Stomach (tissue), 9 donors: Measurements from ENCODE around the gene CYP3A5. TPM values are rescaled to one million over a fixed set of nuclear protein-coding genes. Genes with fewer than 3 reads are reported as not detected.

Experiments
- DNase-seq, 2 donors: peaks; one replicate each; pipeline versions ENCODE4 v3.0.0 to v3.0.0-alpha.2; 2013 to 2019
- H3K27ac ChIP-seq, 5 donors: fragments of 200-600 bp in 4 of 5; sonication (generic) in 4 of 5; one replicate each; pipeline ENCODE4 v1.5.1; 2013 to 2019; ENCODE audit warnings: mild to moderate bottlenecking in 1 of 5, moderate library complexity in 1 of 5
- H3K27me3 ChIP-seq, 3 donors: fragments of 200-600 bp; sonication (generic); one replicate each; pipeline ENCODE4 v1.5.1; 2017 to 2019; ENCODE audit warnings: mixed run types in 1 of 3
- H3K36me3 ChIP-seq, 4 donors: fragments of 200-600 bp; sonication (generic); 1 replicate in 3 of 4; 2 replicates in 1 of 4; pipeline ENCODE4 v1.5.1; 2016 to 2019
- H3K4me1 ChIP-seq, 4 donors: fragments of 200-600 bp; sonication (generic); one replicate each; pipeline ENCODE4 v1.5.1; 2016 to 2019
- H3K4me3 ChIP-seq, 4 donors: fragments of 200-600 bp; sonication (generic) in 3 of 4; one replicate each; pipeline ENCODE4 v1.5.1; 2016 to 2019; ENCODE audit warnings: mild to moderate bottlenecking in 1 of 4
- H3K9me3 ChIP-seq, 4 donors: fragments of 200-600 bp; sonication (generic); one replicate each; pipeline ENCODE4 v1.5.1; 2016 to 2019
- EP300 ChIP-seq: sonication (generic); formaldehyde crosslinking; IDR thresholded peaks from one replicate; pipeline ENCODE4 v1.6.1; 2017; ENCODE audit warnings: antibody characterized with exemption
- POLR2A ChIP-seq, 4 donors: fragments of 450-650 bp; IDR thresholded peaks; one replicate each; pipeline ENCODE4 v1.6.1; 2016; ENCODE audit warnings: antibody characterized with exemption in 4 of 4, control low read depth in 2 of 4, mild to moderate bottlenecking in 1 of 4, moderate library complexity in 1 of 4
- POLR2AphosphoS5 ChIP-seq, 3 donors: sonication (generic); formaldehyde crosslinking; IDR thresholded peaks; one replicate each; pipeline ENCODE4 v1.6.1; 2016; ENCODE audit warnings: antibody characterized with exemption in 3 of 3
- WGBS, 5 donors: extraction: QIAGEN DNeasy Blood & Tissue Kit in 3 of 5; methylation state at CpG; one replicate each; pipeline versions ENCODE4 v1.1.5 to v1.1.7; 2013 to 2018; 5-methylcytosine and 5-hydroxymethylcytosine counted together
- intact Hi-C: fragments of 100-400 bp; cut with DNase I; formaldehyde crosslinking; loops from one replicate; pipeline ENCODE4 v1.15.1; 2023; ENCODE audit warnings: low total_unique reads
- polyA plus RNA-seq, 3 donors: library from polyadenylated mRNA; stranded (reverse); fragments of 200-250 nt; gene quantifications; one replicate each; pipeline ENCODE4 v1.2.3, GENCODE V29; 2013
- total RNA-seq, 5 donors: library from RNA; depleted of rRNA; stranded (reverse); fragments of >200 nt; gene quantifications; one replicate each; pipeline versions ENCODE4 v1.1.0 to v1.2.3, GENCODE V29; 2014 to 2016
- TF ChIP-seq, protein P1 (sequence below), 7 experiments: fragments of 450-650 bp in 4 of 7; fragments of 200-600 bp in 3 of 7; sonication (generic) in 3 of 7; IDR thresholded peaks; one replicate each; pipeline ENCODE4 v1.5.1; 2016 to 2019; ENCODE audit warnings: antibody characterized with exemption in 7 of 7, control low read depth in 2 of 7, mild to moderate bottlenecking in 1 of 7
- donor health status: healthy with polysubstance abuse.
- donor health status: Bipolar disorder and iron deficiency.
- donor health status: healthy.

The CYP3A5 gene
- total and polyA plus RNA-seq, 8 donors = 26.3 to 538 (median 141) TPM

DNA sequence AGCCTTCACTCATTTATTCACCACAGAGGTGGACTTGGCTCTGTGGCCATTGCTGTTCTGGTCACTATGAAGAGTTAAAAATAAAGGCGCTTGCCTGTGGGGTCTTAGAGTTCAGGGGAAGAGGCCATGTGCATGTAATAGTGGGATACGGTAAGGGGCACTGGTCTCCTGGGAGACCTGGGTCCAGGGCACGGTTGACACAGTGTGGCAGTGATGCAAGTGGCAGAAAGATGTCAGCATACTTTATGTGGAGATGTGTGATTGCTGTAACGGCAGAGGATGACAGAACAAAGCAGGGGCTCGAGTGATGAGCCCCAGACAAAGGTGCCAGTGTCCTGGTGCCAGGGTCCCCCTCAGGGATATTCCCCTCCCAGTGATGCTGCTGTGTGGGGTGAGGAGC is 54.5 kb downstream of the CYP3A5 start:
- Histone ChIP-seq H3K9me3 (no peaks in the 10 kb centered on the region), H3K4me1 (no peaks in the 10 kb centered on the region), H3K36me3 (peaks cover 86 to 100% (median 100%) of the 10 kb centered on the region in 4 donors), H3K27ac (no peak overlapping the region), H3K4me3 (no peak overlapping the region), H3K27me3 (no peaks in the 10 kb centered on the region)
- 83 to 91% (median 87%) methylated on average over 5 of the region's 5 CpGs for WGBS, 5 donors
- TF ChIP-seq, protein P1, sequence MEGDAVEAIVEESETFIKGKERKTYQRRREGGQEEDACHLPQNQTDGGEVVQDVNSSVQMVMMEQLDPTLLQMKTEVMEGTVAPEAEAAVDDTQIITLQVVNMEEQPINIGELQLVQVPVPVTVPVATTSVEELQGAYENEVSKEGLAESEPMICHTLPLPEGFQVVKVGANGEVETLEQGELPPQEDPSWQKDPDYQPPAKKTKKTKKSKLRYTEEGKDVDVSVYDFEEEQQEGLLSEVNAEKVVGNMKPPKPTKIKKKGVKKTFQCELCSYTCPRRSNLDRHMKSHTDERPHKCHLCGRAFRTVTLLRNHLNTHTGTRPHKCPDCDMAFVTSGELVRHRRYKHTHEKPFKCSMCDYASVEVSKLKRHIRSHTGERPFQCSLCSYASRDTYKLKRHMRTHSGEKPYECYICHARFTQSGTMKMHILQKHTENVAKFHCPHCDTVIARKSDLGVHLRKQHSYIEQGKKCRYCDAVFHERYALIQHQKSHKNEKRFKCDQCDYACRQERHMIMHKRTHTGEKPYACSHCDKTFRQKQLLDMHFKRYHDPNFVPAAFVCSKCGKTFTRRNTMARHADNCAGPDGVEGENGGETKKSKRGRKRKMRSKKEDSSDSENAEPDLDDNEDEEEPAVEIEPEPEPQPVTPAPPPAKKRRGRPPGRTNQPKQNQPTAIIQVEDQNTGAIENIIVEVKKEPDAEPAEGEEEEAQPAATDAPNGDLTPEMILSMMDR (IDR thresholded peaks at IDR 0.05) = no peak
- intact Hi-C loops = no loop called here
- no peak for DNase-seq

DNA sequence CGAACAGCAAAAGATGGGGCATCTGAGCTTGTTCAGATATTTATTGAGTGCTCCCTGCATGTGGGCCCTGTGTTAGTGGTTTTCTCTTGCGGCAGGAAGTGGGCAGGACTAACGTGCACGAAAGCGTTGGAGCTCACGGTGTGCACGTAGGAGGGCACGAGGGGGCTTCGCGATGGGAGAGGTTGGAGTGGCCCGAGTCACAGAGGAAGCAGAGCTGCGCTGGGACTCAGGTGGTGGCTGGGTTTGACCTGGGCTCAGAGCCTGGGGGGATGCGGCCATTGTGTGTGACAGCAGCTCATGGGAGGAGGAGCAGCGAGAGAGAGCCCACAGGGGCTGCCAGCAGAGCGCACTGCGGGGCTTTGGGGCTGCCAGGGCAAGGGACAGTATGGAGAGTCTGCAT is 55.3 kb downstream of the CYP3A5 start:
- TF ChIP-seq EP300 (no peak), POLR2AphosphoS5 (IDR thresholded peaks at IDR 0.05) (no peak), POLR2A (IDR thresholded peaks at IDR 0.05) (no peak)
- TF ChIP-seq, protein P1 (IDR thresholded peaks at IDR 0.05) = no peak
- 76 to 95% (median 83%) methylated on average over 15 to 16 of the region's 16 CpGs for WGBS, 5 donors
- Histone ChIP-seq H3K9me3 (no peaks in the 10 kb centered on the region), H3K27me3 (no peaks in the 10 kb centered on the region), H3K36me3 (peaks cover 86 to 100% (median 100%) of the 10 kb centered on the region in 4 donors), H3K4me3 (no peak overlapping the region), H3K27ac (no peak overlapping the region), H3K4me1 (no peaks in the 10 kb centered on the region)
- intact Hi-C loops = no loop called here
- DNase-seq = peak in 1 of 2 donors; percentile 65

DNA sequence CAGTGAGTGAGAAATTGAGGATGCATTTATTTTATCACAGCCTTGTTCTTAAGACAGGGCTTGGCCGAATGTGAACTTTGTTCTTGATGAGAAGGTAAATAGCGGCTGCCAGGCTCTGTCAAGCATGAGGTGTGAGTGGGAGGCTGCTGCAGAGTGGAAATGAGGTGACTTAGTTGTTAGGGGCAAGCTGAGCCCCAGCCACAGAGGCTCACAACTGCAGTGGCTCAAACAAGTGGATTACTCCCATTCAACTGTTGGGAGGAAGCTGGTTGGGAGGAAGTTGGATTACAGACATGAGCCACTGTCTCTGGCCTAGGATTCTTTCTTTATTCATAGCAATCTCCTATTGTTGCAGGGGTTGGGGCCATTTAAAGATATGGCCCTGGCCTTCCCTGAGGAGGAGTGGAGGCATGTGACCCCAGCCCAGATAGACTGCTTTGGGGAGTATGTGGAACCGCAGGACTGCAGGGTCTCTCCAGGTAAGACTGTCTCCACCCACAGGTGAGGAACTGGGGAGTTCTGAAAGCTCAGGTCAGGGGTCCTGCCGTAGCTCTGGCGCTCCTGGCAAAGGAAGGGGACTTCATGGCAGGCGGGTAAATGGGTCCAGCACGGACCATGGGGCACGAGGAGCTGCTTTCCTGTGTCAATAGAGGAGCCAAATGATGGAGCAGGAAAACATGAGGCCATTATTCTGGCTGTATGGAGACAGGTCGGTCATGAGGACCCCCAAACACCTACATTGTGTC is 55.9 kb downstream of the CYP3A5 start:
- 73 to 90% (median 85%) methylated on average over 9 of the region's 9 CpGs for WGBS, 5 donors
- DNase-seq = peak in 1 of 2 donors; percentile 20
- Histone ChIP-seq H3K27me3 (no peaks in the 10 kb centered on the region), H3K4me1 (peaks cover 0 to 3% (median 1%) of the 10 kb centered on the region in 4 donors), H3K9me3 (no peaks in the 10 kb centered on the region), H3K27ac (peak overlapping the region in 1 of 5 donors; percentile 37), H3K36me3 (peaks cover 86 to 100% (median 100%) of the 10 kb centered on the region in 4 donors), H3K4me3 (no peak overlapping the region)
- TF ChIP-seq POLR2A (IDR thresholded peaks at IDR 0.05) (no peak), POLR2AphosphoS5 (IDR thresholded peaks at IDR 0.05) (no peak), EP300 (no peak)
- TF ChIP-seq, protein P1 (IDR thresholded peaks at IDR 0.05) = no peak
- intact Hi-C loops = no loop called here

DNA sequence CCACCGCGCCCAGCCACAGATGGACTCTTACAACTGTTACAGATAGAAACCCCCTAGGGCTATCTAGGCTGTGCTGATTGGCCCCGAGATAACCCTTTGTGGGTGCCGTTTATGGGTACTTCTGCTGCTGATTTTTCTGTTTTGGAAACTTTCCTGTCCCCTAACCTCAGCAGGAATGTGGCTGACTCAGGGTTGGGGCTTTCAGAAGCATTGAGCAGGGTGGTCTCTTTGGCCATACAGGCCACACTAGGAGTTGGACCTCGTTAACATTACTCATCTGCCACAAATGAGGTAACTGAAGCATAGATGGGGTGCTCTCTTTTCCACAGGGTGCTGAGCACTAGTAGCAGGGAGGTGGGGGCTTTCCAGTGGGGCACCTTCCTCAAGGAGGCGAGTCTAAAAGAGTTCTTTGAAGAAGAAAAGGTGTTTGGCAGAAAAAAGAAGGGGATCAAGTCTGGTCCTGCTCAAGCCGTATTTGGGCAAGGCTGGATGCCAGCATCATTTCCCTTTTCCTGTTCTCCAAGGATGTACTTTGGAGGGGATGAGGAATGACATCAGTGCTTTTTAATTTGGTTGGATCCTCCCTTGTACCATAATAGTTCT is 56.6 kb downstream of the CYP3A5 start:
- intact Hi-C loops = no loop called here
- no peak for DNase-seq
- TF ChIP-seq POLR2AphosphoS5 (IDR thresholded peaks at IDR 0.05) = no peak
- no peak for TF ChIP-seq POLR2A (IDR thresholded peaks at IDR 0.05)
- no peak for TF ChIP-seq EP300
- TF ChIP-seq, protein P1 (IDR thresholded peaks at IDR 0.05) = no peak
- Histone ChIP-seq H3K4me1 (peaks cover 0 to 10% (median 5%) of the 10 kb centered on the region in 4 donors), H3K27ac (no peak overlapping the region), H3K4me3 (no peak overlapping the region), H3K27me3 (no peaks in the 10 kb centered on the region), H3K9me3 (no peaks in the 10 kb centered on the region), H3K36me3 (peaks cover 79 to 100% (median 99%) of the 10 kb centered on the region in 4 donors)
- WGBS, 5 donors = 69 to 85% (median 82%) methylated on average over 7 of the region's 7 CpGs
